ENCODE data around the gene NTSR1. TPM values are rescaled to one million over a fixed set of nuclear protein-coding genes. Genes with fewer than 3 reads are reported as not detected.

The NTSR1 gene
- total RNA-seq, 6 experiments from 2014 or later = 0.04 to 0.74 (median 0.09) TPM; not detected in 2

DNA sequence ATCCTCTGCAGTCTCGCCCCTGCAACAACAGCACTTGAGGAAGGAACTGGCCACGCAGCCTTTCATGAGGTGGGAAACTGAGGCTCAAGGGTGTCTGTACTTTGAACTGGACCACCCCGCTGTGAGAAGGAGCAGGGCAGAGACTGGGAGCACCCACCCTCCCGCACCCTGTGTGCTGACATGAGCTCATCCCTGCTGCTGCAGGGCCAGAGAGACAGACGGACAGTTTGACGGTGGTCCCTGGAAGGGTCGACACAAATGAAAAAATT lies 70.7 kb downstream of the NTSR1 start:
- no peak for TF ChIP-seq POLR2A (IDR thresholded peaks at IDR 0.05)
- TF ChIP-seq, protein P1, sequence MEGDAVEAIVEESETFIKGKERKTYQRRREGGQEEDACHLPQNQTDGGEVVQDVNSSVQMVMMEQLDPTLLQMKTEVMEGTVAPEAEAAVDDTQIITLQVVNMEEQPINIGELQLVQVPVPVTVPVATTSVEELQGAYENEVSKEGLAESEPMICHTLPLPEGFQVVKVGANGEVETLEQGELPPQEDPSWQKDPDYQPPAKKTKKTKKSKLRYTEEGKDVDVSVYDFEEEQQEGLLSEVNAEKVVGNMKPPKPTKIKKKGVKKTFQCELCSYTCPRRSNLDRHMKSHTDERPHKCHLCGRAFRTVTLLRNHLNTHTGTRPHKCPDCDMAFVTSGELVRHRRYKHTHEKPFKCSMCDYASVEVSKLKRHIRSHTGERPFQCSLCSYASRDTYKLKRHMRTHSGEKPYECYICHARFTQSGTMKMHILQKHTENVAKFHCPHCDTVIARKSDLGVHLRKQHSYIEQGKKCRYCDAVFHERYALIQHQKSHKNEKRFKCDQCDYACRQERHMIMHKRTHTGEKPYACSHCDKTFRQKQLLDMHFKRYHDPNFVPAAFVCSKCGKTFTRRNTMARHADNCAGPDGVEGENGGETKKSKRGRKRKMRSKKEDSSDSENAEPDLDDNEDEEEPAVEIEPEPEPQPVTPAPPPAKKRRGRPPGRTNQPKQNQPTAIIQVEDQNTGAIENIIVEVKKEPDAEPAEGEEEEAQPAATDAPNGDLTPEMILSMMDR (IDR thresholded peaks at IDR 0.05) = no peak
- DNase-seq (no peak), ATAC-seq (no peak)
- no peak overlapping the region for H3K27ac ChIP-seq
- intact Hi-C loops (cut with DNase I) = no loop called here
- H3K9me3 ChIP-seq = no peaks in the 10 kb centered on the region
- no peak overlapping the region for H3K4me3 ChIP-seq
- H3K4me1 ChIP-seq = peaks cover 0 to 9% (median under 1%) of the 10 kb centered on the region in 4 donors
- WGBS (ENCODE audit: insufficient coverage, low coverage, low lambda C conversion rate, missing lambda C conversion rate) = 89% methylated on average over 4 of the region's 7 CpGs
- H3K36me3 ChIP-seq = no peaks in the 10 kb centered on the region
- no peaks in the 10 kb centered on the region for H3K27me3 ChIP-seq

GRCh38 chr20:62780204-62780603 lies 71.6 kb downstream of the NTSR1 start:
- no peaks in the 10 kb centered on the region for H3K27me3 ChIP-seq
- no peak overlapping the region for H3K27ac ChIP-seq
- DNase-seq (no peak), ATAC-seq (no peak)
- TF ChIP-seq, protein P1 (IDR thresholded peaks at IDR 0.05) = no peak
- TF ChIP-seq POLR2A (IDR thresholded peaks at IDR 0.05) = no peak
- no peaks in the 10 kb centered on the region for H3K9me3 ChIP-seq
- no peaks in the 10 kb centered on the region for H3K36me3 ChIP-seq
- WGBS (ENCODE audit: insufficient coverage, low coverage, low lambda C conversion rate, missing lambda C conversion rate) = 40% methylated on average over 5 of the region's 20 CpGs
- peaks cover 0 to 5% (median 0%) of the 10 kb centered on the region in 4 donors for H3K4me1 ChIP-seq
- H3K4me3 ChIP-seq = no peak overlapping the region
- intact Hi-C loops (cut with DNase I) = loop anchor here (10.0 kb wide), 3 partner anchors 275 to 365 kb away; no protein-coding TSS in a partner anchor

DNA sequence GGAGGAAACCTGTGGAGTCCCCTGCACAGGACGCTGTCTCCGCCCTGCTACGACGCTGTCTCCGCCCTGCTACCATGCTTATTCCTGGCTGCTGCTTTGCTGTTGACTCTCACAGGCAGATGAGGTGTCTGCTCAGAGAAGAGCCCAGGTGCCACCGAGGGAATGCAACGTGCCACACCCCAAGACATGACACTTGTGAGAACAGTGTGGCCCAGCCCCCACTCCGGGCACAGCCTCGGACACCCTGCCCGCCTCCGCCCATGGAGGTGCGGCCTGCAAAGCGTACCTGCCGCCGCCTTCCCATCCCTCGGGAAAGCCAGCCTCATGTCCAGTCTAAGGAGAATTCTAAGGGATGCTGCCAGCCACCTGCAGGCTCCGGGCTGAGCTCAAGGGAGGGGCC lies 72.1 kb downstream of the NTSR1 start:
- TF ChIP-seq, protein P1 (IDR thresholded peaks at IDR 0.05) = no peak
- TF ChIP-seq POLR2A (IDR thresholded peaks at IDR 0.05) = no peak
- H3K36me3 ChIP-seq = no peaks in the 10 kb centered on the region
- H3K9me3 ChIP-seq = no peaks in the 10 kb centered on the region
- H3K27ac ChIP-seq = no peak overlapping the region
- H3K4me1 ChIP-seq = peaks cover 0 to under 1% (median 0%) of the 10 kb centered on the region in 4 donors
- WGBS (ENCODE audit: insufficient coverage, low coverage, low lambda C conversion rate, missing lambda C conversion rate) = 75% methylated on average over 7 of the region's 17 CpGs
- intact Hi-C loops (cut with DNase I) = loop anchor here (10.0 kb wide), 3 partner anchors 276 to 366 kb away; no protein-coding TSS in a partner anchor
- H3K27me3 ChIP-seq = no peaks in the 10 kb centered on the region
- no peak overlapping the region for H3K4me3 ChIP-seq
- ATAC-seq = no peak
- no peak for DNase-seq

DNA sequence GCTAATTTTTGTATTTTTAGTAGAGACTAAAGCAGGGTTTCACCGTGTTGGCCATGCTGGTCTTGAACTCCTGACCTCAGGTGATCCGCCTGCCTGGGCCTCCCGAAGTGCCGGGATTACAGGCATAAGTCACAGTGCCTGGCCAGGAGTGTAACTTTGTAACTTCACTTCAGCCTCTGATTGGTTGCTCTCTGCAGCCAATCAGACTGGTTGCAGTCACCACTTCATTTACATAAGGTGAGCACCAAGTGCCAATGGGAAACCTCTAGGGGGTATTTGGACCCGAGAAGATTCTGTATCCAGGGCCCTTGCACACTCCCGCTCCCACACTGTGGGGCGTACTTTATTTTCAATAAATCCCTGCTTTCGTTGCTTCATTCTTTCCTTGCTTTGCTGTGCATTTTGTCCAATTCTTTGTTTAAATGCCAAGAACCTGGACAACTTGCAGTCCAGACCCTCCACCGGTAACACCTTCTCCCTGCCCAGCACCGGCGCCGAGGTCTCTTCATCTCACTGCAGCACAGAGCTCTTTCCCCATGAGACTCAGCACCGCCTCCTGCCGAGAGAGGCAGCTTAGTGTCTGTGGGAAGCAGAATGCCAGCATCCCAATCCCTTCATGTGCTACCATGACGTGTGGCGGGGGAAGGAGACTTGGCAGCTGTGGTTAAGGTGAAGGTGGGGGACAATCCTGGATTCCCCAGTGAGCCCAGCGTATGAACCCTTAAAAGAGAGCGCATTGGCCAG lies 73.7 kb downstream of the NTSR1 start:
- H3K36me3 ChIP-seq = no peaks in the 10 kb centered on the region
- H3K9me3 ChIP-seq = no peaks in the 10 kb centered on the region
- 79% methylated on average over 18 of the region's 18 CpGs for WGBS (ENCODE audit: insufficient coverage, low coverage, low lambda C conversion rate, missing lambda C conversion rate)
- no peak overlapping the region for H3K4me3 ChIP-seq
- no peaks in the 10 kb centered on the region for H3K27me3 ChIP-seq
- ATAC-seq (no peak), DNase-seq (no peak)
- H3K27ac ChIP-seq = no peak overlapping the region
- no peaks in the 10 kb centered on the region for H3K4me1 ChIP-seq
- TF ChIP-seq, protein P1 (IDR thresholded peaks at IDR 0.05) = no peak
- no peak for TF ChIP-seq POLR2A (IDR thresholded peaks at IDR 0.05)
- intact Hi-C loops (cut with DNase I) = loop anchor here (10.0 kb wide), 3 partner anchors 278 to 368 kb away; no protein-coding TSS in a partner anchor

Measured in right lobe of liver (tissue), 6 donors.